Stimulated activated CD4-positive, alpha-beta T cell treated with anti-CD3 and anti-CD28 coated beads, Interleukin-12 subunit alpha, Interleukin-12 subunit beta, amount 100 ng/mL, for 24 hours (primary cell): Measurements from ENCODE around the gene NUP88.

Source experiments
- DNase-seq, 2 experiments: peaks; one replicate each; pipeline ENCODE4 v3.0.0-alpha.2; 2020; ENCODE audit warnings: low read depth in 2 of 2

The NUP88 gene

DNA sequence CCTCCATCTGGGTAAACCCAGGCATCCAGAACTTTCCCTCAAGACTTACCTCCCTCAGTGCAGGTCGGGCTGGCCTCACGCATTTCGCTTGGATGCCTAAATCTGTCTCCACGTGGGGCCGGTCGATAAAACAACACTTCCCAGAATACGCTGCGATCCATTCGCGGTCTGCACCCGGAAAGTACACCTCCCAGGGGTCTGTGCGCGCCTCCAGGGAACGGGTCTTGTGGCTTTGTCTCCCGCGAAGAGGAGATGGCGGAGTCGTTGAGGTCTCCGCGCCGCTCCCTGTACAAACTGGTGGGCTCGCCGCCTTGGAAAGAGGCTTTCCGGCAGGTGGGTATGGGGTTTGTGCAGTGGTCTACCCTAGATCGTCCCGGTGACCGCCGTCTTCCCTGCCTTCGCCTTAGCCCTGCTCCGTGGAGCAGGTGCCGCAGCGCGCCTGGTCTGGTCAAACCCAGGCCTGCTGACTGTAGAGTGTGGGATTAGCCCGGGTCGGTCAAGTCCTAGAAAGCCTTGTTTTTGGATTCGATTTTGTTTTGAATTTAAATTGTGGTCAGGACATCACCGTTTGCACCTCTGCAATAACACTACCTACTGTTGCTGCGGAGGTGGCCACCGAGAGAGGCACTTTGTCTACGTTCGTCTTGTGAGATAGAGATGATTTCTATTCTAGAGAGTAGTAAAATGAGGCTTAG, 644 bp upstream of the NUP88 start, which contains the start of gene RPAIN:
Gene RPAIN, plus strand, starts transcription at position 224 of the 695 bp plus-strand sequence. Its CDS starts 29 bp downstream, at position 253.
- DNase-seq = peak; percentile 75 to 82

- DNase-seq = peak; percentile 39 to 51
Observed at GRCh38 chr17:5418858-5419355, 555 bp downstream of the NUP88 start.

DNA sequence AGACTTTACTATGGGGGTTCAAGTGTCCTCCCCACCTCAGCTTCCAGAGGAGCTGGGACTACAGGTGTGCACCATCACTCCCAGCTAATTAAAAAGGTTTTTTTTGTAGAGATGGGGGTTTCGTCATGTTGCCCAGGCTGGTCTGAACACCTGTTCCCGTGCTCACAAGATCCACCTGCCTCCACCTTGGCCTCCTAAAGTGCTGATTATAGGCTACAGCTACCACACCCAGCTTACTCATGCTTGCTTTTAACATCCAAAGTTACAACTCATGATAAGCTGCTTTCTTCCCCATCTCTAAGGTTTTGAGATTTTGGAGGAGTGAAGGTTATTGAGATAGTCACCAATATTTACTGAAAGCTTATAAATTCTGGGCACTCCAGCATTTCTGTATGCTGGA, 2.6 kb downstream of the NUP88 start:
- DNase-seq = no peak

- no peak for DNase-seq
Observed at GRCh38 chr17:5413682-5414081, 5.8 kb downstream of the NUP88 start.

GRCh38 chr17:5410594-5411272, 8.7 kb downstream of the NUP88 start:
- no peak for DNase-seq

DNA sequence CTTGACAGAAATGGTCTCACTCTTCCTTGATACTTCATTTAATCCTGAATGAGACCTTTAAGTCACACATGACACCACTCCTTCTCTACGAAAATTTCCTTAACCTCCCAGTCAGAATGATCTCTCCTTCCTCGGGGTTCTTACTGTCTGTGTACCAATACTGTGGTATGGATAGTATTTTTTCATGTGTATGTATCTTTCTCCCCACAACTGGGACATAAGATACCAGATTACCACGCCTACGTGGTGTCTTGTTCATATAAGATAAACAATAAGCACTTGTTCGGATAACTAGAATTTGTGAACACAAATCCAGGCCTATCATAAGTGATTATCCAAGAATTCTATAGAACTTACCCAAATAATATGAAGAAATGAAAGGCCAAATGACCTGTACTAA, 11.3 kb downstream of the NUP88 start:
- DNase-seq = no peak

DNA sequence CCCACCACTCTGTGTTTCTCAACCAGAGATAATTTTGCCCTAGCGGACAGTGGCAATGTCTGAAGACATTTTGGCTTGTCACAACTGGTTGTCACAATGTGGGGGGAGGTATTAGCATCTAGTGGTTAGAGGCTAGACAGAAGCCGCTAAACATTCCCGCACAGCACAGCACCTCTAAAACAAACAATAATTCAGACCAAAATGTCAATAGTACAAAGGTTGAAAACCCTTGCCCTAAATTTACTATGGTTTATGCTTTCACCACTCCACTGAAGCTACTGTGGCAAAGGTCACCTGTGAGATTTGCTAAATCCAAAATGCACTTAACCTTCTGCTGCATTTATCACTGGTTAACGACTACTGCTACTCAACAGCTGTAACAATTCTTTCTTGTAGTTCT, 14.1 kb downstream of the NUP88 start:
- DNase-seq = no peak

- DNase-seq = no peak
Observed at GRCh38 chr17:5399767-5400166, 19.7 kb downstream of the NUP88 start.

DNA sequence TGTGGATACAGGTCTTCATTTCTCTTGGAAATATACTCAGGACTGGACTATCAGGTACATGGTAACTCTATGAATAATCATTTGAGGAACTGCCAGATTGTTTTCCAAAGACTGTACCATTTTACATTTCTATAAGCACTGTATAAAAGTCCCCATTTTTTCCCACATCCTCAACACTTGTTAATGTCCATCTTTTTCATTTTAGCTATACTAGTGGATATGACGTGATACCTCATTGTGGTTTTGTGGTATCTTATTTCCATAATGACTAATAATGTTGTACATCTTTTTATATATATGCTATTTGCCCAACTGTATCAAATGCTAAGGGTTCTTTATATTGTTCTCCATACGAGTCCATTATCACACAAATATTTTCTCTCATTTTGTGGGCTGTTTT, 22.9 kb downstream of the NUP88 start:
- no peak for DNase-seq

GRCh38 chr17:5391678-5392077, 27.8 kb downstream of the NUP88 start:
- DNase-seq = no peak

- no peak for DNase-seq
Observed at GRCh38 chr17:5381542-5381941, 37.9 kb downstream of the NUP88 start.

- no peak for DNase-seq
Observed at GRCh38 chr17:5380491-5381135, 38.8 kb downstream of the NUP88 start.

DNA sequence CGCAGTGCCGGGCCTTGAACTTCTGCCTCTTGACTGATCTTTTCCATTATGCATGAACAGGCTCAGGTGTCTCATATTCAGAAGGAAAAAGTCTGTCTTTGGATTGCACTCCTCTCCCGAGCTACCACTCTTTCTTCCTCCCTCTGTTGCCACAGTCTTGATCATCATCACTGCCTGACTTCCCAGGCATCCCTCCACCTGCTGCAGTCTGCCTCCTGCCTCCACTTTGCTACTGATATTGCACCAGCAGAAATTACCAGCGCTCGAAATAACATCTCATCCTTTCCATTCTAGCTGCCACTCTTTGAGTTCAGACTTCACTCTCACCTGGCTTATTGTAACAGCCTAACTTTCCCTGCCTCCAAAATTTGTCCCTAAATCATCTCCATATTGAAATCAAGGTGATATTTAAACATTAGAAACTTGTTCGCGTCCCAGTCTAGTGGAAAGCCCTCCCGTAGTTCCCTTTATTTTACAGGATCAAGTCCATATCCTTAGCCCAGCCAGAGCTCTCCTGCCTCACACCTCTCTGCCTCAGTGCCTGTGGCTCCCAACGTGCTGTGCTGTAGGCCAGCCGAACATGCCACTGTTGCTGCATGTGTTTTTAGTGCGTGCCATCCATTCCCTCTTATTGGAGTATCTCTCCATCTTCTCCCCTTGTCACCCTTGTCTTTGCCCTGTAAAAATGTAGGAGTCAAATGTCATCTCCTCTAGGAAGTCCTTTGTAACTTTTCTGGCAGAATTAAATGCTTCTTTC, 39.9 kb downstream of the NUP88 start:
- no peak for DNase-seq

- no peak for DNase-seq
Observed at GRCh38 chr17:5378566-5379207, 40.8 kb downstream of the NUP88 start.

DNA sequence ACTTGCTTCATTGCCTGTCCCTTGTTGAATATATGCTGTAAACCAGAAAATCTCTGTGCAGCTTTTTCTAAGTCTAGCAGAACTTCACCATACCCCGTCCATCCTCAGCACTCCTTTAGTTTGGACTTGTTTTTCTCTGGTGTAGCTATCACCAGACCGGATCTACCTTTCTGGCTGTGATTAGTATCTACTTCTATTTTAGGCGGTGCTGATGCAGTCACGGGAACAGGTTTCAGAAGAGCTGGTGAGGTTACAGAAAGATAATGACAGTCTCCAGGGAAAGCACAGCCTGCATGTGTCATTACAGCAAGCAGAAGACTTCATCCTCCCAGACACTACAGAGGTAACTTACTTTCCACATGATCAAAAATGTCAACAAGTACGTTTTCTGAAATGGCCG, 46.4 kb downstream of the NUP88 start:
- no peak for DNase-seq

DNA sequence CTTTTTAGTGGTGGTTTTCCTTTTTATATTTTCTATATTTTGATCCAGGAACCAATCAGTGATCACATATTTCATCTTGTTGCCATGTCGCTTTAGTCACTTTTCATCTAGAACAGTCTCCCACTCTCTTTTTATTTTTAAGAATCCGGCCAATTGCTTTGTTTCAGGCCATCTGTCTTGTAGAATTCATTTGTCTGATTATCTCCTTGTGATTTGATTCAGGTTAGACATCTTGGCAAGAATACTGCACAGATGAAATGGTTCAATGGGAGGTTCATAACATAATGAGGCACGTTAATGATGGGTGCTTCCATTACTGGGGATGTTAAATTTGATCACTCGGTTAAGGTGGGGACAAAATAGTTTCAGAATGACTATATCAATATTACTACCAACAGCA, 49.1 kb downstream of the NUP88 start:
- no peak for DNase-seq

- DNase-seq = no peak
Observed at GRCh38 chr17:5365831-5366230, 53.6 kb downstream of the NUP88 start.

DNA sequence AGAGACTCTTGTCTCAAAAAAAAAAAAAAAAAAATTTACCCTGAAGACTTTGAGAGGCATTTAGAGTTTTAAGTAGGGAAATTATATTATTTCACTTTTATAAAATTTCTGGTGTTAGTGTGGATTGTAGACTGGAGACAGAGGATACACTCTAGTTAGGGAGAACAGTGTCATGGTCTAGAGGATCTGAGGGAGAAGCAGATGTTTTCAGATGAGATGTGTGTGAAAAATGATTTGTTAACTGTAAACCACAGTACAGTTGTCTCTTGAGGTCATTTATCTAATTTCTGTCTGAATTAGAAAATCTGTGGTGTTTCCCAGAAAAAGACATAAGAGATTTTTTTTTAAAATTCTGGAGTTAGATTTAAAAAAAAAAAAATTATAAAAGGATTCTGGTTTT, 54.8 kb downstream of the NUP88 start:
- no peak for DNase-seq

- no peak for DNase-seq
Observed at GRCh38 chr17:5364156-5364555, 55.3 kb downstream of the NUP88 start.

DNA sequence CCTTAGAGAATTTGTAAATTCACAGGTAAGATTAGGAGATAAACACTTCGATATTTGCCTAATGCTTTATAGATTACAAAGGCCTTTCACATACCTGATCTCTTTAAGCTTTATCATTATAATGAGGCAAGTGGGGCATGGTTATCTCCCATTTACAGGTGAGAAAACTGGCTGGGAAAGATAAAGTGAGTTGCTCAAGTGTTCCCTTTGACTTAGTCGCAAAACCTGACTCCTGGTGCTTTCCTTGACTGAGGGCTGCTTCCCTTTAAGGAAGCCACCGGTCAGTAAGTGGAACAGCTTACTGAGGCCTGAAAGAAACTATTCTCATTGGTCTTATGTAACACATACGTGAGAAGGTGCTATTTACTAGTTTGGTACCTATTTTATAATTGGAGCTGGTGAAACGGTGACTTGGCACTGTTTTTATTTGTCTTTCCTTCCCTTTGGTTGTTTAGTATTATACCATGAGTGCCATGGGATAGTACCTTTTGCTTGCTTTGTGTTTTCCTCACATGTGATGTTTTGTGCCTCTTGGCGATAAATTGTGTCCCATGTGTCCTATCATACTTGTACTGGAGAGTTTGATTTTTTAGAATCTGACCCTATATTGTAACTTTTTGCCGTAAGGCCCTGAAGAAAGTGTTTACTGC, 57.2 kb downstream of the NUP88 start:
- no peak for DNase-seq

DNA sequence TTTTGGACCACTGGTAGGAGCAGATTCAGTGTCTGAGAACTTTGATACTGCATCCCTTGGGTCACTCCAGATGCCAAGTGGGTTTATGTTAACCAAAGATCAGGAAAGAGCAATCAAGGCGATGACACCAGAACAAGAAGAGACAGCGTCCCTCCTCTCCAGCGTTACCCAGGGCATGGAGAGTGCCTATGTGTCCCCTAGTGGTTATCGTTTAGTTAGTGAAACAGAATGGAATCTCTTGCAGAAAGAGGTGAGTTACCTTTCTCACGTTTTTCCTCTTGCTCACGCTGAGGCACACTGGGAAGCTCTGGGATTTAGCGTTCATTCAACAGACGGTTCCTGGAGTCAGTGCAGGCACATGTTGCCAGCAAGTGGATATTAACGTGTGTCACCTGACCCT, 58.0 kb downstream of the NUP88 start:
- no peak for DNase-seq
